NCI-H2107 treated with DMSO at 0.1 percent for 48 hours (cell line): ENCODE measurements around the gene UBE4A.

Experiments
- DNase-seq: peaks from one replicate; lab custom pipeline; 2025; ENCODE audit not compliant: unreplicated experiment; lab: John Stamatoyannopoulos, UW

The UBE4A gene

GRCh38 chr11:118341815-118342489, 17.4 kb upstream of the UBE4A start:
- DNase-seq, result no peak

GRCh38 chr11:118342503-118343161, 16.8 kb upstream of the UBE4A start, which contains the start of gene CD3D:
CD3D (minus strand) TSS chr11:118342705; CDS start chr11:118342607, 98 bp downstream.
- no peak for DNase-seq

- no peak for DNase-seq
Observed at GRCh38 chr11:118343248-118343647, 16.2 kb upstream of the UBE4A start.

GRCh38 chr11:118343981-118344515, 15.4 kb upstream of the UBE4A start, which contains the start of gene CD3G:
CD3G (plus strand) TSS chr11:118344344; CDS start chr11:118344424, 80 bp downstream.
- peak; percentile 4 for DNase-seq

GRCh38 chr11:118349475-118349874, 9.9 kb upstream of the UBE4A start:
- no peak for DNase-seq

GRCh38 chr11:118353084-118353710, 6.2 kb upstream of the UBE4A start:
- DNase-seq, result no peak

- DNase-seq, result no peak
Observed at GRCh38 chr11:118358071-118358470, 1.3 kb upstream of the UBE4A start.

GRCh38 chr11:118364956-118365615, 5.7 kb downstream of the UBE4A start:
- DNase-seq, result no peak

GRCh38 chr11:118366287-118366686, 6.9 kb downstream of the UBE4A start:
- no peak for DNase-seq

GRCh38 chr11:118370774-118371173, 11.4 kb downstream of the UBE4A start:
- DNase-seq, result peak; percentile 18

- DNase-seq, result no peak
Observed at GRCh38 chr11:118373263-118373662, 13.9 kb downstream of the UBE4A start.

GRCh38 chr11:118373871-118374270, 14.5 kb downstream of the UBE4A start:
- DNase-seq, result no peak

- no peak for DNase-seq
Observed at GRCh38 chr11:118374729-118375128, 15.3 kb downstream of the UBE4A start.

- DNase-seq, result no peak
Observed at GRCh38 chr11:118375978-118376377, 16.6 kb downstream of the UBE4A start.

- no peak for DNase-seq
Observed at GRCh38 chr11:118379497-118379896, 20.1 kb downstream of the UBE4A start.

GRCh38 chr11:118380571-118380970, 21.2 kb downstream of the UBE4A start:
- DNase-seq, result no peak

GRCh38 chr11:118382954-118383353, 23.6 kb downstream of the UBE4A start:
- DNase-seq, result no peak

GRCh38 chr11:118383657-118384056, 24.3 kb downstream of the UBE4A start:
- DNase-seq, result no peak

- DNase-seq, result no peak
Observed at GRCh38 chr11:118396097-118396501, 36.7 kb downstream of the UBE4A start.

GRCh38 chr11:118397448-118397847, 38.0 kb downstream of the UBE4A start:
- DNase-seq, result no peak
